Measurements from ENCODE around the gene PRPF6.

GRCh38 chr20:63955281-63955826 is 25.6 kb upstream of the PRPF6 start:
- TF ChIP-seq CTCF (IDR thresholded peaks at IDR 0.05; ENCODE audit: insufficient read depth, low read depth, low read length) (no peak), EZH2 (IDR thresholded peaks at IDR 0.05; ENCODE audit: insufficient read depth, low read length) (no peak)
